ENCODE data around the gene C18orf54.

DNA sequence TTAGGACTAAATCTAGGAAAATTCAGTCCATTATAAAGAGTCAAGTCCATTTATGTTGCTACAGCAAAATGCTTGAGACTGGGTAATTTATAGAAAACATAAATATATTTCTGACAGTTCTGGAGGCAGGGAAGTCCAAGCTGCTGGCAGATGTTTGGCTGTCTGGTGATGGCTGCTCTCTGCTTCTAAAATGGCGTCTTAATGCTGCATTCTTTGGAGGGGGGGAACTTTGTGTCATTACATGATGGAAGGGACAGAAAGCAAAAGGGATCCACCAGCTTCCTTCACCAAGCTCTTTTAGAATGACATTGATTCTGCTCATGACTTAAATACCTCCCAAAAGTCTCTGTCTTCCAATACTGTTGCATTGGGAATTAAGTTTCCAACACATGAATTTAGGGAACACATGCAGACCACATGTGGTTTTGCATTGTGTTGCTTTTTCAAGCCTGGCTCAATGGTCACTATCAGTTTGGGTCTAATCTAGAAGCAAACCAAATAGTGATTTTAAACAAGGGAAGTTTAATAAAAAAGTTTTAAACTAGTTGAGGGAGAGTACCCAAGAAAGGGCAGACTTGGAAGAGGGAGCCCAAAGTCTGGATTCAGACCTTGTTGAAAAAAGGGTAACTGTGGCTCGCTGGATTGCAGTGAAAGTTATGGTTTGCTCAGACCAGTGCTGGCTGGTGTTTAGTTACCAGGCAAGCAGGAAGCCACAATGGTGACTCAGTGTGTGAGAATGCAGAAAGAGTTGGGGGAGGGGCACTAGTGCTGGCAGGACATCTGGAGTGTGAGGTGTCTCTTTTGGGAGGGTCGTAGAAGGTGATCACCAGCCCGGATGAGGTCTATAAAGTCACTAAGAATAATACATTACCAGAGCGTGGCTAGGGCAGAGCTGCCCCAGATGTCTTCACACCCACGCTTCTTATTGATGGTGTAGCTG, 30.8 kb downstream of the C18orf54 start:
- TF ChIP-seq, protein P1, sequence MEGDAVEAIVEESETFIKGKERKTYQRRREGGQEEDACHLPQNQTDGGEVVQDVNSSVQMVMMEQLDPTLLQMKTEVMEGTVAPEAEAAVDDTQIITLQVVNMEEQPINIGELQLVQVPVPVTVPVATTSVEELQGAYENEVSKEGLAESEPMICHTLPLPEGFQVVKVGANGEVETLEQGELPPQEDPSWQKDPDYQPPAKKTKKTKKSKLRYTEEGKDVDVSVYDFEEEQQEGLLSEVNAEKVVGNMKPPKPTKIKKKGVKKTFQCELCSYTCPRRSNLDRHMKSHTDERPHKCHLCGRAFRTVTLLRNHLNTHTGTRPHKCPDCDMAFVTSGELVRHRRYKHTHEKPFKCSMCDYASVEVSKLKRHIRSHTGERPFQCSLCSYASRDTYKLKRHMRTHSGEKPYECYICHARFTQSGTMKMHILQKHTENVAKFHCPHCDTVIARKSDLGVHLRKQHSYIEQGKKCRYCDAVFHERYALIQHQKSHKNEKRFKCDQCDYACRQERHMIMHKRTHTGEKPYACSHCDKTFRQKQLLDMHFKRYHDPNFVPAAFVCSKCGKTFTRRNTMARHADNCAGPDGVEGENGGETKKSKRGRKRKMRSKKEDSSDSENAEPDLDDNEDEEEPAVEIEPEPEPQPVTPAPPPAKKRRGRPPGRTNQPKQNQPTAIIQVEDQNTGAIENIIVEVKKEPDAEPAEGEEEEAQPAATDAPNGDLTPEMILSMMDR (IDR thresholded peaks at IDR 0.05; ENCODE audit: low read depth, low read length): no peak
- TF ChIP-seq EZH2phosphoT487 (IDR thresholded peaks at IDR 0.05; ENCODE audit: low read depth): no peak

All from OCI-LY3 (cell line).